ENCODE data around the gene LRBA.

GRCh38 chr4:150462743-150463142 is 552.3 kb downstream of the LRBA start:
- TF ChIP-seq MAX (IDR thresholded peaks at IDR 0.05; ENCODE audit: insufficient read depth, insufficient read length) (no peak), CTCF (IDR thresholded peaks at IDR 0.05; ENCODE audit: extremely low read depth in 1 of 2, insufficient read depth in 1 of 2, low read depth in 1 of 2, low read length in 2 of 2) (no peak), POLR2AphosphoS5 (IDR thresholded peaks at IDR 0.05; ENCODE audit: insufficient read depth, low read depth, low read length) (no peak), POLR2A (IDR thresholded peaks at IDR 0.05; ENCODE audit: low read depth, low read length) (no peak)
